ENCODE measurements around the gene INSYN1.
"Not testable (repeated sequence)": the region's sequence is repeated elsewhere in the genome, so short reads cannot be mapped to it uniquely, and the experiment has no call there.

The INSYN1 gene, protein sequence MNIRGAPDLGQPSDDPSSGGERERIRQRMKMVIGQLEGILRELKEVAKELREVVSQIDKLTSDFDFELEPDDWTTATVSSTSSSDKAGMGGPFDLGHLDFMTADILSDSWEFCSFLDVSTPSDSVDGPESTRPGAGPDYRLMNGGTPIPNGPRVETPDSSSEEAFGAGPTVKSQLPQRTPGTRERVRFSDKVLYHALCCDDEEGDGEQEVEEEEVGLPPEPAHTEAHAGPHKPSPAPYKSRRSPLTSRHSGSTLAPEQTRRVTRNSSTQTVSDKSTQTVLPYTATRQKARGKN

GRCh38 chr15:73753250-73754130 is at the start of gene INSYN1:
Gene INSYN1, minus strand, starts transcription at chr15:73753351. Its CDS starts 2,221 bp downstream, at chr15:73751130.
- no peak for DNase-seq (ENCODE audit: low read depth)

DNA sequence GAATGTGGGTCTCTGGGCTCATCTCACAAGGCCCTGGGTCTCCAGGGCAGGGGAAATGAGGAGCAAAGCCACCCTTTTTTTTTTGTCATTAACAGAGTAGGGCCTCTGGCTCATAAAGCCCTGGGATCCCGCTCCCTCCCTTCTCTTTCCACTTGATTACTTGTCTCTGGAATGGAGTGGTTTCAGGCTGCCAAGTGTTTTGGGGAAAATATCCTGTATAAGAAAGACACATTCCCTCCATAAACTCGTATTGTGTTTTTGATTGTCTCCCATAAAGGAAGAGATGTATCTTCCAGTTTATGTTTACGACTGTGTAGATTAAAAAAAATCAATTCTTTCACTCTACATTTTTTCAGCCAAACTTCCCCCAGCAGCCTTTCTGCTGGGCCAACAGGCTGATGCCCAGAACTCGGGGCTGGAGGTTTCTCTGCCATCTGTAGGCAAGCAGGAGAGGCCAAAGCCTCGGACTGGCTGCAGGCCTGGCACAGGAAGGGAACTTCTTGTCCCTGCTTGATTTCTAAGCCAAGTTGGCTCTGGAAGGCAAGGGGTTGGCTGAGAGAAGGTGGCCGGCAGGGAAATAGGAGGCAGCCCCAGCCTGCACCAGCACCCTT is 49.4 kb upstream of the INSYN1 start:
- DNase-seq (ENCODE audit: low read depth): no peak

- DNase-seq (ENCODE audit: low read depth): no peak
Observed at GRCh38 chr15:73800662-73801345, 47.7 kb upstream of the INSYN1 start.

DNA sequence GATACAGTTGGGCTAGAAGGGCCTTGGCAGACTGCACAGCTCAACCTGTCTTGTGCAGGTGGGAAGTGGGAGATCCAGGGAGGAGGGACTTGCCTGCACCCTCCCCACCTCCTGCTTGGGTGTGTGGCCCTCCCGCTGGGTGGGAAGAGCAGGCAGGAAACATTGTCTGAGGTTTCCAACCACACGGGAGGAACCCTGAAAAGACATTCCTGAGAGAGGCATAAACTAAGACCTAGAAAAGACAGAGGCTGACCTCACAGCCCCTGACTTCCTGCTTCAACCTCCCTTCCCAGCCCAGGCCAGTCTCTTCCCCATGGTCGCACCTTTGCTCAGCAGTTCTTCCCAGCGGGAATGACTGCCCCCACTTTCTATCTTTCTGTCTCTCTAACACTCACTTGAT is 46.3 kb upstream of the INSYN1 start:
- DNase-seq (ENCODE audit: low read depth): no peak

DNA sequence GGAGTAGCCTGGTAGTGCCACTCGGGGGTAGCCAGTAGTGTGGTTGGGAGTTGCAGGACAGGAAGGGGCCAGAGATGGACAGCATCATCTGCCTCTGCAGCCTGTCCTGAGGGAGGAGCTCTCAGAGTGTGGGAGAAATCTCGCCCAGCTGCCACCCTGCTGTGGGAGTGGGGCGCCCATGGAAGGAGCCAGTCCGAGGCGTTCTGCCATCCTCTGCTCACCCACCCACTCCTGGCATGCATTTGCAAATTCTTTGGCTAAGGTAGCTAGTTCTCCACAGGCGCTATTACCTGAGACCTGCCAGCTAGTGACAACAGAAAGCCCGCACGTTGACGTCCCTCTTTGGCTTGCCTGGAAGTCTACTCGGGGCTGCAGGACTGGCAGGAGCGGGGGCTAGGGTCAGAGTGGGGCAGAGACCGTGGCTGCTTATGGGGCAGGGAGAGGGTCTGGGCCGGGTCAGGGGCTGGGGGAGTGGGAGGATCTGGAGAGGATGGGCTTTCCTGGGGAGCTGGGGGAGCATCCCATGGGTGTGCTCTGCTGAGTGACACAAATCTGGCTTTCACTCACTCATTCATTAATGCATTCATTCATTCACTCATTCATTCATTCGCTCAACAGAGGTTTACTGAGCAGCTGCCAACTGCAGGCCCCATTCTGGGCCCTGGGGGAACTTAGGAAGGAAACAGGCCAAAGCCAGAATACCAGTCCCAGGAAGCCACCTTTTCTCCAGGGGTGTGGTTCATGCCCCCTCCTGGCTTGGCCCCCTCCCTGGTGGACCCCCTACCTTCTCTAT is 44.4 kb upstream of the INSYN1 start:
- no peak for DNase-seq (ENCODE audit: low read depth)

DNA sequence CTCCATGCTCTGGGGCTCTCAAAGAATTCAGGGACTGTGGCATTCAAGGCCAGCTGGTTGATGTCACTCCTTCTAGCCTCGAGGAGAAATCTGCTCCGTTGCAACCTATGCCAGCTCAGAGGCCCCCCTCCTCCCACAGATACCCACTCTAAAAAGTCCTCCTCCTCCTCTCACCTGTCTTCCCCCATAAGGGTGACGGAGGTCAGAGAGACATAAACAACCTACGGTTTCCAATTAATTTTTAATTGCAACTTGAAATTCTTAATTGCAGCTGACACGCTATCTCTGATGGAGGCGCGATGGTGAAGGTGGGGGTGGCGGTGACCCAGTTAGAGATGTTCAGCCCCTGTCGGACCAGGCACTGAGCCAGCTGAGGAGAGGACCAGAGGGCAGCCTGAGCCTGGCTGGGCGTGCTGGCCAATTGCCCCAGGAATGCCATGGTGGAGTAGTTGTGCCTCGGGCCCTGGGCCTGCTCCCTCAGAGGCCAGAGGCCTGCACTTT is 43.2 kb upstream of the INSYN1 start:
- DNase-seq (ENCODE audit: low read depth): no peak

DNA sequence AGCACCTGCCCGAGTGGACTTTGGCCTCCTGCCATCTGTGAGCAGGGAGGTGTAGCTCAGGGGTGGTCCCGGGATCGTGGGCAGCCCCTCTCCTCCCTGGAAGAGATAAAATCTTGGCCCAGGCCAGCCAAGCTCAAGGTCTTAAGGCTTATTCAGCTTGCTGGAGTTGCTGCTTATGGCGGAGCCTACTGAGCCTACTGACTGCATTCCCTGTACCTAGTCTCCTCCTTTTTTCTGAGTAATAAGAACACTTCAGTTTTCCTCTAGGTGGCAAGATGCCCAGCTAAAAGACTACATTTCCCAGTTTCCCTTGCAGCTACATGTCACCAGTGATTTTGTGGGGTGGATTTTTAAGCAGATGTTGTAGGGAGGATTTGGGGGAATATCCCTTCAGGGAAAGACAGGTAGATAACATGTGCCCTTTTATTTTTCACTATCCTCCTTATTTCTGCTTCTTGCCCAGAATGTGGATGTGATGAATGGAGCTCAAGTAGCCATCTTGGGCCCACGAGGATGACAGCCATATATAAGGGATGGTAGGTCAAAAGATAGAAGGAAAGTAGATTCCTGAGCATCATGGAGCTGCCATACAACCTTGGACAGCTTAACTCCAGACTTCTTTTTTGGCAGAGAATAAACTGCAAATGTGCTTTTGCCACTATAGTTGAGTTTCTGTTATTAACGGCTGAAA is 41.4 kb upstream of the INSYN1 start:
- no peak for DNase-seq (ENCODE audit: low read depth)

GRCh38 chr15:73792899-73793541 is 39.9 kb upstream of the INSYN1 start:
- not testable (repeated sequence) for DNase-seq (ENCODE audit: low read depth)

- DNase-seq (ENCODE audit: low read depth): no peak
Observed at GRCh38 chr15:73792415-73792814, 39.3 kb upstream of the INSYN1 start.

- no peak for DNase-seq (ENCODE audit: low read depth)
Observed at GRCh38 chr15:73789521-73790240, 36.5 kb upstream of the INSYN1 start.

DNA sequence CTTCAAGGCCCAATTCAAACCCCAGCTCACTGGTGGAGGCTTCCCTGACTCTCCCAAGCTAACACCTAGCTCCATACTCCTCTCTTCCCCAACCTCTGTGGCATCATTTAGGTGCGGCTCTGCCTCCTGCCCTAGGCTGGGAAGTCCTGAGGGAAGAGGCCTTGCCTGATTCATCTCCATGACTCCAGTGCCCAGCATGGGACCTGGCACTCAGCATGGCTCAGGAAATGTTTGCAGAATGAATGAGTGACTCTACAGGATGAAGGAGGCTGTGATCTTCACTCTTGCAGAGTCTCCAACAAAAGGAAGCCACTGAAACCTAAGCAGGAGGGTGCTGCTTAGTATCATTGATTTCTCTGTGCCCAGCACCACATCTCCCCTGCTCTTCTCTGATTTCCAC is 34.5 kb upstream of the INSYN1 start:
- DNase-seq (ENCODE audit: low read depth): no peak

DNA sequence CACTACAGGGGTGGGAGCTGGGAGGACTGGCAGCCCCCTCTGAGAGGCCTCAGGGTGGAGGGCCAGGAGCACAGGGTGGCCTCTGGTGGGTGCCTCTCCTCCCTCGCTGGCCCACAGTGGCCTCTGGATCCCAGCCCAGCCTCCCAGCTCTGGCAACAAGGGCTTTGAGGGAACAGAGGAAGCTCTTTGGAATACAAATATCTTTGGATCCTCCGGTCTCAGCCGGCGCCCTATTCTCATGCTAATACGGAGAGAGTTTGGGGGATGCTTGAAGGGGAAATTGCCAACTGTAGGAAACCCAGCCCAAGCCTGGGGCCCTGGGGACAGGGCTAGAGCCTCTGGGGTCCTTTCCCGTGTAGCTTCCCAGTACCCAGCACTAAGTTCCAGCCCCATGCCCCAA is 33.4 kb upstream of the INSYN1 start:
- DNase-seq (ENCODE audit: low read depth): no peak

- DNase-seq (ENCODE audit: low read depth): not testable (repeated sequence)
Observed at GRCh38 chr15:73785256-73786014, 32.3 kb upstream of the INSYN1 start.

DNA sequence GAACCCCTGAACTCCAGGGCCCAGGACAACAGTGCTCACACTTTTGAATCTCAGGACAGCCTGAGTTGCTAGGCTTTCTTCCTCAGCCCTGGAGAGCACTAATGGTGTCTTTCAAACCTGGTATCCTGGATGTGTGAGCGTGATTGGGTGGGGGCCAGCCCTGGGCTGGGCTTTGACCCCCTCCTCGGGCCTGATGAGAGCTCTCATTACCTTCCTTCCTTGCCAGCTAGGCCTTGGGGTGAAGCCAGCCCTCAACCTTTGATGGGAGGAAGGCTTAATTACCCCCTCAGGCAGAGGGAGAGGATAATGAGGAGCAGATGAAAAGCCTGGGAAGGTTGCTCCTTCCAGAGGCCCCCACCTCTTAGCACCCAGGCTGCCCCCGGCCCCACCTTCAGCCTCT is 31.1 kb upstream of the INSYN1 start:
- no peak for DNase-seq (ENCODE audit: low read depth)

- DNase-seq (ENCODE audit: low read depth): no peak
Observed at GRCh38 chr15:73782344-73782959, 29.3 kb upstream of the INSYN1 start.

- DNase-seq (ENCODE audit: low read depth): no peak
Observed at GRCh38 chr15:73781038-73781925, 28.1 kb upstream of the INSYN1 start.

DNA sequence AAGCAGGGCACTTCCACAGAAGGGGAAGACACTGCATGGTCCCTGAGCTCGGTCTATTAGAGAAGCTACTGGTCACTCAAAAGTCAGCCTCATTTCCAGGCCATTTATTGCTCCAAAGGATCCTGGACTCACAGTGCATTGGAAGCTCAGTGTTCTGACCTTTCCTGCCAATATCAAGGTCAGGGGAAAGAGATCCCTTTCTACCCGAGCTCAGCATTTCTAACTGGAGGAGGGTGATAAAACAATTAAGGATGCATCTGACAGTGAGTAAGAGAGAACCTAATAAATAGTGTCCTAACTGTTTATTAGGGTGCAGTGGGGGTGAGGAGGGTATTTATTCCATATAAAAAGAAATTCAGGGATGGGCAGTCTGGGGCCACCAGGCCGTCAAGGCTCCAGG is 26.8 kb upstream of the INSYN1 start:
- DNase-seq (ENCODE audit: low read depth): no peak
